Mesodermal cell (in vitro differentiated cells): Measurements from ENCODE around the gene ITPR1.

Experiments
- H3K27ac ChIP-seq: 2 replicates; pipeline ENCODE4 v1.7.0; 2013; ENCODE audit warnings: mild to moderate bottlenecking, low read depth, low read length, moderate library complexity; ENCODE audit not compliant: severe bottlenecking
- H3K36me3 ChIP-seq: 2 replicates; pipeline ENCODE4 v1.7.1; 2013; ENCODE audit warnings: mild to moderate bottlenecking, low read length, moderate library complexity; ENCODE audit not compliant: control insufficient read depth, insufficient read depth
- H3K4me1 ChIP-seq: one replicate; pipeline ENCODE4 v1.7.1; 2013; ENCODE audit warnings: mild to moderate bottlenecking, low read length; ENCODE audit not compliant: insufficient read depth, control insufficient read depth, poor library complexity, severe bottlenecking
- H3K4me3 ChIP-seq: 2 replicates; pipeline ENCODE4 v1.7.0; 2013; ENCODE audit warnings: low read length, control low read depth, mild to moderate bottlenecking; ENCODE audit not compliant: insufficient read depth, poor library complexity, severe bottlenecking; ENCODE audit errors: extremely low read depth
- H3K9me3 ChIP-seq: 2 replicates; pipeline ENCODE4 v1.7.1; 2013; ENCODE audit warnings: mild to moderate bottlenecking, low read length, moderate library complexity; ENCODE audit not compliant: control insufficient read depth
- WGBS, 2 experiments: methylation state at CpG; one replicate each; pipeline ENCODE4 v1.1.5; 2013; ENCODE audit warnings: missing lambda C conversion rate in 2 of 2; ENCODE audit not compliant: insufficient coverage in 2 of 2; 5-methylcytosine and 5-hydroxymethylcytosine counted together

Gene ITPR1

DNA sequence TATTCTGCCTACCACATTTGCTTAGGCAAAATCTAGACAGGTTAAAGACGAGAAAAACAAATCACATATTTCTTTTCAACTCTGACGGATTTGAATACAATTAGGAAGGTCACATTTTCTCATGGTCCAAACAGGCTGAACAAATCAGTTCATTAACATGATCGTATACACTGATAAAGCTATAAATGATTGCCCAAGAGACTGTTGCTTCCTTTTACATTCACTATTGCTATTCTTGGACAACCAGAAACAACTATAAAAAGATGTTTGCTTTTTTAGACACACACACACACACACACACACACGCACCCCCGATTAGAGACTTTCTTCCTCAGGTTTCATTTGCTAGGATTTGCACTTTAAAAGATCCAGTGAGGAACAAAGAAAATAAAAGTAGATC lies 363.8 kb downstream of the ITPR1 start:
- no peak overlapping the region for H3K4me3 ChIP-seq
- H3K4me1 ChIP-seq: peaks cover 19% of the 10 kb centered on the region
- peaks cover 9% of the 10 kb centered on the region for H3K9me3 ChIP-seq
- no peaks in the 10 kb centered on the region for H3K36me3 ChIP-seq
- WGBS, 2 experiments: 94 to 95% methylated on average over 3 to 4 of the region's 5 CpGs
- no peak overlapping the region for H3K27ac ChIP-seq

DNA sequence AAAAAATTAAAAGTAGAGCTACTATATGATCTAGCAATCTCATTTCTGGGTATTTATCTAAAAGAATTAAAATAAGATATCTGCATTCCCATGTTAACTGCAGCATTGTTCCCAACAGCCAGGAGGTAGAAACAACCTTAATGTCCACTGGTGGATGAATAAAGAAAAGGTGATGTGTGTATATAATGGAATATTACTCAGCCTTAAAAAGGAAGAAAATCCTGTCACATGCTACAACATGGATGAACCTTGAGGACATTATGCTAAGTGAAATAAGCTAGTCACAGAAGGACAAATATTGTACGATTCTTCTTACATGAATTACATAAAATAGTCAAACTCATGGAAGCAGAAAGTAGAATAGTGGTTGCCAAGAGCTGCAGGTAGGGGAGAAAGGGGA lies 366.6 kb downstream of the ITPR1 start:
- Histone ChIP-seq H3K27ac (no peak overlapping the region), H3K36me3 (no peaks in the 10 kb centered on the region), H3K4me1 (peaks cover 3% of the 10 kb centered on the region), H3K4me3 (no peak overlapping the region), H3K9me3 (peaks cover 9% of the 10 kb centered on the region)
- WGBS, 2 experiments: no CpG with 5 or more reads among the region's 1 CpG

DNA sequence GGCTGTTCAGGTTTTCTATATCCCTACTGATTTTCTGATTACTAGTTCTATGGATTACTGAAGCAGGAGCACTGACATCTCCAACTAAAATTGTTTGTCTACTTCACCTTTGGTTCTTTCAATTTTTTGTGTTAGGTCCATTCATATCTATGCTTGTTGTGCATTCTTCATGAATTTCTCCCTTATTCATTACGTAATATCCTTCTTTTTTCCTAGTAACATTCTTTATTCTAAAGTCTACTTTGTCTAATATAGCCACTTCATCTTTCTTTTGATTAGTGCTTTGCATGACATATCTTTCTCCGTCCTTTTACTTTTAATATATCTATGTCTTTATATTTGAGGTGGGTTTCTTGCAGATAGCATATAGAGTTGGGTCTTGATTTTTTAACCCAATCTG lies 369.8 kb downstream of the ITPR1 start:
- Histone ChIP-seq H3K36me3 (no peaks in the 10 kb centered on the region), H3K9me3 (peaks cover 3% of the 10 kb centered on the region), H3K4me1 (peaks cover 3% of the 10 kb centered on the region), H3K27ac (no peak overlapping the region), H3K4me3 (no peak overlapping the region)
- WGBS, 2 experiments: 100% methylated on average over 1 of the region's 2 CpGs; no CpG with 5 or more reads in 1 of the 2 experiments

DNA sequence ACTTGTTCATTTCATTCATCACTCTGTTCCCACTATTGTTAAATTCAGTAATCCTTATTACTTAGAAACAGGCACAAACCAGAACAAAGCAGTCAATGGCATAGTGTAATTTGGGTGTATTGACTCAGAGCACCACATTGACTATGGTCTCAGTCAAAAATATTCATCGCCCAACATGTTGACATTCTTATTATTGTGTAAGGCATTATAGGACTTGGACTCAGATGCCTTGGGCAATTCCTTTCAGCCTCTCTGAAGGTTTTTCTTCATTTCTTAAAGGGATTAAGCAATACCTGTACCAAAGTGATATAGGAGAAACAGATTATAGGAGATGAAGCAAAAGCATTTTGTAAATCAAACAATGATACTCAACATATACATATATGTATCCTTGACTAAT lies 371.4 kb downstream of the ITPR1 start:
- Histone ChIP-seq H3K36me3 (no peaks in the 10 kb centered on the region), H3K4me1 (peaks cover 3% of the 10 kb centered on the region), H3K9me3 (peaks cover 3% of the 10 kb centered on the region), H3K27ac (no peak overlapping the region), H3K4me3 (no peak overlapping the region)
- WGBS, 2 experiments: no CpG with 5 or more reads among the region's 1 CpG

DNA sequence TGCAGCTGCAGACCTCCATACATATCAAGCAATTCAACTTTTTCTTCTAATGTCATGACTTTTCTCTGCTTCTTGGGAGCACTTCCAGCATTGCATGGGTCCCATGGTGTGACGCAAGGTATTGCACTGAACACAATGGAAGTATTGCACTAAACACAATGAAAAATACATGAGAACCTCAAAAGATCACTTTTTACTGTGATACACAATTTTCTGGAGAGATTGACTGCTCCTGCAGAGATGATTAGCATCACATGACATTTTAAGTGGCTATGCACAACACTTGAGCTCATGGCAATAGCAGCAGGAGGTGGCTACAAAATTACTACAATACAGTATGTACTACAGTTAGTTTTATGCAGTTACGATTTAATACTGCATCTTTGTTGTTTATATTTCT lies 372.6 kb downstream of the ITPR1 start:
- H3K27ac ChIP-seq: no peak overlapping the region
- H3K4me3 ChIP-seq: no peak overlapping the region
- peaks cover 3% of the 10 kb centered on the region for H3K4me1 ChIP-seq
- no peaks in the 10 kb centered on the region for H3K36me3 ChIP-seq
- WGBS, 2 experiments: 100% methylated on average over 1 of the region's 2 CpGs
- peaks cover 3% of the 10 kb centered on the region for H3K9me3 ChIP-seq

DNA sequence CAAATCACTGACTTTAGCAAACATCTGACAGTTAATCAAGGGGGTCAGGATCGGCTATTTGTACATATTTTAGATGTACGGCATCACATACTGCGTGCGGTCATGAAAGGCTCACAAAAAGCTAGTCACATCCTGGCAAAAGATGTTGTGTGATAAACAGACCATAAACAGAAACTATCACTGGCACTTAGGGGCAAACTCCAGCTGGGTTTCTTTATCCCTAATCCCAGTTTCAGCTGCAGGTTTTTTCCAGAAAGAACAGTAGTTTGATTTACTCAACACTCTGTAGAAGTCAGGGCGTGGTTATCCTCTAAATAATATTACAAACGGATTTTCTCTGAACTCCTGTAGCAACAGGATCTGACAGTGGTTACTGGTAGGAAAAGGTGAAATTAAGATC lies 373.7 kb downstream of the ITPR1 start:
- no peak overlapping the region for H3K27ac ChIP-seq
- WGBS, 2 experiments: 98 to 100% methylated on average over 2 to 5 of the region's 6 CpGs

DNA sequence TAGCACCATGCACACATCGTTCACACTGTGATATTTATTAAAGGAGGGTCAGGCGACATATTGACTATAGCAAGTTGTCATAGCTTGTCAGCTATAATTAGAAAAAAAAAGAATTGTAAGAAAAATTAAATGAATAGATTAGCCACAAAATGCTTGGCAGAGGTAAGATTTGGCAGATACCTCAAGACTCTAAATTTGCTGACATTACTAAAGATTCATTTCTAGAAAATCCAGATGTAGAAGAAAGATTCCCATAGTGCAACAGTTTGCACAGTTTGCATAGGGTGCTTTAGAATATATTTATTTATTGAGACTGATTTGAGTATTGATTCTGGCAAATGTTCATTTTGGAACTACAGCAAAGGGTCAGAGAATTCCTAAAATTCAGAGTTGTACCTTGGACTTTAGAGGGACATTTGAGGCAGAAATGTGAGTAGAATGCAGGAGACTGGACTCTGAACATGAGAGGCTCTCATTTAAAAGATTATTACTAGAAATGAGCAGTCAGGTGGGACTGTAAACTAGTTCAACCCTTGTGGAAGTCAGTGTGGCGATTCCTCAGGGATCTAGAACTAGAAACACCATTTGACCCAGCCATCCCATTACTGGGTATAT lies 384.1 kb downstream of the ITPR1 start:
- WGBS, 2 experiments: 100% methylated on average over 1 of the region's 3 CpGs; no CpG with 5 or more reads in 1 of the 2 experiments
- Histone ChIP-seq H3K4me1 (no peaks in the 10 kb centered on the region), H3K27ac (no peak overlapping the region), H3K4me3 (no peak overlapping the region), H3K9me3 (no peaks in the 10 kb centered on the region), H3K36me3 (no peaks in the 10 kb centered on the region)

More for the DNA sequence above, 373.7 kb downstream of the ITPR1 start:
- H3K4me3 ChIP-seq: no peak overlapping the region
- no peaks in the 10 kb centered on the region for H3K36me3 ChIP-seq
- no peaks in the 10 kb centered on the region for H3K9me3 ChIP-seq
- peaks cover 3% of the 10 kb centered on the region for H3K4me1 ChIP-seq

DNA sequence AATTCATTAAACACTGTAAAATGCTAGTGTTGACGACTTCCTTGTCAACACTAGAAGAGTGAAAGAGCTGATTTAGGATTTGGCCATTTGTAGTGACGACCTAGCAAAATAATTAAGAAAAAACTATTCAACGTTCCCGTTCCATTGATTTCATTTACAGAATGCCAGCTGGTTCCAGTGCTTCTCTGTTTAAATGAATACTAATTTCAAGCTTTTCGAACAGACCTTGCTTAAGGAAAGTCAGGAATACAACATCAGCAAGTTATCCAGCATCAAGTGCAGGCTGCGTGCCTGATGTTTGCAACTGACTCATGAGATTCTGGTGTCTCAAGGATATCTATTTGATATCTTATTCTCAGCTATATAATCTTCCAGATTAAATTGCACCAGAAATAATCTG lies 387.7 kb downstream of the ITPR1 start:
- no peaks in the 10 kb centered on the region for H3K9me3 ChIP-seq
- H3K4me3 ChIP-seq: no peak overlapping the region
- WGBS, 2 experiments: 87 to 93% methylated on average over 4 to 6 of the region's 6 CpGs
- H3K36me3 ChIP-seq: no peaks in the 10 kb centered on the region
- no peak overlapping the region for H3K27ac ChIP-seq
- no peaks in the 10 kb centered on the region for H3K4me1 ChIP-seq

DNA sequence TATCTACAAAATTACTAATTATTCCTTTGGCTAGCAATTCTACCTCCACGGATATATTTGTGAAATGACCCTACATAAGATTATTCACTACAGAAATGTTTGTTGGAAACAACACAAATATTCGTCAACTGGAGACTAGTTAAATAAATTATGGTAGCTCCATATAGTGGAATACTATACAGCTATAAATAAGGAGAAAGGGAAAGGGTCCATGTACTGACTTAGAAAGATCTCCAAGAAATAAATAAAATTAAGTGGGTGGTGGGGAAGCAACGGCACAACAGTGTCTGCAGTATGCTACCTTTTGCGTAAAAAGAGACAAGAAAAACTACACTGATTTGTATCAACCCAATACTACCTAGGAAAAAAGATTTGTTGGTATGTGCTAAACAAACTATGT lies 389.4 kb downstream of the ITPR1 start:
- Histone ChIP-seq H3K4me3 (no peak overlapping the region), H3K4me1 (no peaks in the 10 kb centered on the region), H3K36me3 (no peaks in the 10 kb centered on the region), H3K27ac (no peak overlapping the region), H3K9me3 (no peaks in the 10 kb centered on the region)
- WGBS, 2 experiments: no CpG with 5 or more reads among the region's 4 CpGs

DNA sequence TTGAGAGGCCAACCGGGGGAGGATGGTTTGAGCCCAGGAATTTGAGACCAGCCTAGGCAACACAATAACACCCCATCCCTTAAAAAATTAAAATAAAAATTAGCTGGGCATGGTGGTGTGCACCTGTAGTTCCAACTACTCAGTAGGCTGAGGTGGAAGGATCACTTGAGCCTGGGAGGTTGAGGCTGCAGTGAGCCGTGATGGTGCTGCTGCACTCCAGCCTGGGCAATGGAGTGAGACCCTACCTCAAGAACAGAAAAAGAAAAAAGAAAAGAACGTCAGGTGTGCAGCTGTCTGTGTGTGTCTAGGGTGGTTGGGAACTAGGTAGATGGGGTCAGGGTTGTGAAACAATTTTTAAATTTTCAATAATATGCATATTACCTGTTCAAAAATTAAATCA lies 389.9 kb downstream of the ITPR1 start:
- WGBS, 2 experiments: 80 to 100% methylated on average over 1 of the region's 3 CpGs
- Histone ChIP-seq H3K4me3 (no peak overlapping the region), H3K4me1 (no peaks in the 10 kb centered on the region), H3K9me3 (no peaks in the 10 kb centered on the region), H3K27ac (no peak overlapping the region), H3K36me3 (no peaks in the 10 kb centered on the region)

DNA sequence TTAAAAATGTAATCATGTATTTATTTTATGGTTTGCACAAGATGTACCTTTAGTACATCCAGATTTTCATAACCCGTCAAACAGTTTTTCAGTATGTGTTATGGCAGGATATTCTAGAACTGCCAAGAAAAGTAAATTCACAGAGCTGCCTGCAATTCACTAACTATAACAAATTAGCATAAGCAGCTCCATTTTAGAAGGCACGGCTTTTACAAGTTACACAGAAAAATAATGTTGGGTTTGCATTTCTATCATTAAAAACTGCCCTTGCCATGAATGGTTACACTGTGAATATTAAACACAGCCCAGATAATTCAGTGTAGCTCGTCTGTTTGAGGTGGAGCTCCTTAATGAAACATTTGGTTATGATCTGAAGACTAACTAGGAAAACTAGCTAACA lies 391.7 kb downstream of the ITPR1 start:
- Histone ChIP-seq H3K4me1 (no peaks in the 10 kb centered on the region), H3K4me3 (no peak overlapping the region), H3K36me3 (no peaks in the 10 kb centered on the region), H3K27ac (no peak overlapping the region), H3K9me3 (no peaks in the 10 kb centered on the region)
- 71% methylated on average over 1 of the region's 3 CpGs; no CpG with 5 or more reads in 1 of the 2 experiments for WGBS, 2 experiments
